GM18909 (cell line): ENCODE data around the gene NRIP3.
"Not testable (repeated sequence)": the region's sequence is repeated elsewhere in the genome, so short reads cannot be mapped to it uniquely, and the experiment has no call there.

Experiments used
- ATAC-seq: cut with Tn5 transposase; IDR thresholded peaks from one replicate; pipeline ENCODE4 v1.9.1; 2021; ENCODE audit warnings: mild to moderate bottlenecking; ENCODE audit not compliant: unreplicated experiment, poor library complexity

Gene NRIP3

GRCh38 chr11:9016916-9017642, 13.3 kb upstream of the NRIP3 start:
- no peak for ATAC-seq

- peak; percentile 71 for ATAC-seq
These were observed 11.9 kb upstream of the NRIP3 start for GRCh38 chr11:9015677-9016076.

GRCh38 chr11:9014826-9015225, 11.0 kb upstream of the NRIP3 start:
- no peak for ATAC-seq

- no peak for ATAC-seq
These were observed 9.6 kb upstream of the NRIP3 start for GRCh38 chr11:9013373-9013772.

DNA sequence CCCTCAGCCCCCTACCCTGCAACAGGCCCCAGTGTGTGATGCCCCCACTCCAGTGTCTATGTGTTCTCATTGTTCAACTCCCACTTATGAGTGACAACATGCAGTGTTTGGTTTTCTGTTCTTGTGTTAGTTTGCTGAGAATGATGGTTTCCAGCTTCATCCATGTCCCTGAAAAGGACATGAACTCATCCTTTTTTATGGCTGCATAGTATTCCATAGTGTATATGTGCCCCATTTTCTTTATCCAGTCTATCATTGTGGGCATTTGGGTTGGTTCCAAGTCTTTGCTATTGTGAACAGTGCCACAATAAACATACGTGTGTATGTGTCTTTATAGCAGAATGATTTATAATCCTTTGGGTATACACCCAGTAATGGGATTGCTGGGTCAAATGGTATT, 5.7 kb upstream of the NRIP3 start:
- not testable (repeated sequence) for ATAC-seq

DNA sequence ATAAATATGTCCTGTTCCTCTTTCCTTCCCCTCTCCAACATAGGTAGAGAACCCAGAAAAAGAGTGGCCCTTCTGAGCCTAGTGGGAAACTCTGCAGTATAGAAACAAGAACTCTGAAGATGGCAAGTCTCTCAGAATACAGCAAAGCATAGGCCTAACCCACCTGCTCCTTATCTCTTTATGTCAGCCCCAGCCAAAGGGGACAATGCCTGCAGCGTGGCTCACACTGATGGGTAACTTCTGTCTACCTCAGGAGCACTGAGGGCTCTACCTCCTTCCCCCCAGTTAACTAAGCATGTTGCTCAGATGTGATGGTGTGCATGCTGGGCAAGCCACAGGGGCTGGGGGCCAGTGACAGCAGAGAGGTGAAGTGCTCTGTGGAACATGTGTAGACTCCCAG, 4.9 kb upstream of the NRIP3 start:
- no peak for ATAC-seq

GRCh38 chr11:9008011-9008550, 4.3 kb upstream of the NRIP3 start:
- no peak for ATAC-seq

DNA sequence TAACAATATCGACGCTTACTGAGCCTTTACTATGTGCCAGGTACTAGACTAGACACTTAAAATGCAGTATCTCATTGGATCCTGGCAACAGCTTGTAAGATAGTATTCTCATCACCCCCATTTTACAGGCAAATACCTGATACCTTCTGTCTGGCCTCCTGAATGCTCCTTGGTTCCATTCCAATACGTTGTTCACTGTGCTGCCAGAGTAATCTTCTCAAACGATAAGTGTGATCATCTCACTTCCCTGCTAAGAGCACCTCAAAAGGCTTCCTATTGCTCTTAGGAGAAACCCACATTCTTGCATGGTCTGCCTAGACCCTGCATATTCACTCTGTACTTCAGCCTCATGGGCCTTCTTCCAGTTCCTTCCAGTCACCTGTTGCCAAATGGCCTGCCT, 1.3 kb upstream of the NRIP3 start:
- ATAC-seq: no peak

DNA sequence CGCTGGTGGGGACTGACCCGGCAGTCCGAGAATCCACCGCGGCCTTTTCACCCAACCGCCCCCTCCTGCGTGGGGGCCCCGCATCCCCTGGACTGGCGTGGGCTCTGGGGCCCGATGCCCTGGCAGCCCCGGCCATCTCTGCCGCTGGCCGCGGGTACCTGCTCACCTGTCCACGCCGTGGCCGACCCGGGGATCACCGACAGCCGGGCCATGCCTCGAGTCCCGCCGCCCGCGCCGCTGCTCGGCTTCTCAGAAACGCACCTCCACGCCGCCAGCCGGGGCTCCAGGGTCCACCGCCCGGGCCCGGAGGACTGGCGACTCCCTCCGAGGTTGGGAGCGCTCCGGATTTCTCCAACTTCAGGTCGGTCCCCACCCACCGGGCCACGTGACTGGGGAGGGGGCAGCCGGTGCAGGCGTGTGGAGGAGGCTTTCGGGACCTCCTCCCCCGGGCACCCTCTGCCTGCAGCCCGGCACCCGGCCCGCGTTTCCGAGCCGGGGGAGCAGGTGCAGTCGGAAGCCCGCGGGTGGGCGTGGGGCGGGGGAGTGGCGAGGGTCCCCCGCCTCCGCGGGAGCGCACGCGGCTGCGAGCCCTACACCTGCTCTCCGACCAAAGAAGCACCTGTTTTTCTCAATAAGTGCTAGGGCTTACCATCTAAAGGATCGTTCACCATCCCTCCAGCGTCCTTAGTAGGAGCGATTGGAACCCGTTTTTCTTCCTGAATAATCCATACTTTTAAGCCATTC, 554 bp upstream of the NRIP3 start:
- no peak for ATAC-seq

DNA sequence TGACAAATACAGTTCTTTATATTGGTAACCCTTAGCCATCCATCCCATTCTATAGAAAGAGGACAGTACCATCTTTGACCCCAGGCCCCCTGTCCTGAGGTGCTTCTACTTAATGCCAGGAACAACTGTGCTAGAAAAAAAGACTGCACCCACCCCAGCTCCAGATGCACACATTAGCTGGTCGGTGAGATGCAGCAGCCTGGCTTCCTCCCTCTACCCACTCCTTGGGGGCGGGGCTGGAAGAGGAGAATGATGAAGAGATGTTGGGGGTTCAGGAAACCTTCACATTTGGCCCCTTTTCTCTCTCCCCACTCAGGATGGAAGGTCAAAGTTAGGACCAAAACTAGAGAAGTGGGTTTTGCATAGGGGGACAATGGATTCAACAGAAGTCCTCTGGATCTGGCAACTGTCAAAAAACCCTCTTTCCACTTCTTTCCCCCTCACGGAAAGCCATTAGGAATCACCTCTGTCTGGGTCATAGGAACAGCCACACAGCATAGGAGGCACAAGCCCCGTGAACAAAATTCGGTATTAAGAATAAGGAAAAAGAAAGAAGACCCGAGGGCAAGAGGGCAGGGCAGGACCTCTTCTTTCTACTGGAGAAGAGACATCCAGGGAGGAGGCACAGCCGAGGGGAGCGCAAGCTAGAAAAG, 755 bp downstream of the NRIP3 start:
- ATAC-seq: no peak

DNA sequence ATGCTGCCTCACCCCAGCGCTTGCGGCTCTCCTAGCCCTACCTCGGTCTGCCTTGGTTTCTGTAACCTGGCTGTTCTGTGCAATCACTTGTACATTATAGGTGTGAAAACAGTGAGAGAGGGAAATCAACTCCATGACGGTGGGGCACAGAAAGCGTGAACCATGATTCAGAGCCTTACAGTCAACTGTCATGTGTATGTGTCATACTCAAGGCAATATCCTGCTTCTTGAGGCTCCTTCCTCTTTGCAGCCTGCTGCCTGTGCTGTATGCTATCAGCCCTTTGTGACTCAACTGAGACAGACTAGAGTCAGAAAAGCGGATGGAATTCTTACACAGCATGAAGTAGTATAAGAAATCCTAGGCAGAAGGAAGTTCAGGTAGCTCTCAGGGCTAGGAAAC, 2.1 kb downstream of the NRIP3 start:
- no peak for ATAC-seq

GRCh38 chr11:8998017-8998416, 5.8 kb downstream of the NRIP3 start:
- no peak for ATAC-seq

GRCh38 chr11:8997451-8997850, 6.3 kb downstream of the NRIP3 start:
- ATAC-seq: no peak

DNA sequence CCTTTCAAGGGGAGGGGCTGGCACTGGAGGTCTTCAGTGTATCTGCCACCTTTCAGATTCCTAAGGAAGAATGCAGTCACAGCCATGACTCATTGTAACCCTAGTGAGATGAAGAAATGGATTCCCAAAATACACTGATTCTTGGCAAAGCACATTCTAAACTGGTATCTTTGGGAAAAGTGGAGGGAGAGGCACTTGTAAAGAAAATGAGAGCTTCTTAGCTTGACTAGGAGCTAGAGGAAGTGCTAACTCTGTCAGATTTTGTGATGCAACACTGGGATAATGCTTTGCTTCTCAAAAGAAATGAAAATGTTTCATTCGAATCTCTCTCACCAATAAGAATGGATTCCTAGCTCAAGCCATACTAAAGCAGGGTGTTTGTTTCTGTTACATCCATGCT, 14.3 kb downstream of the NRIP3 start:
- no peak for ATAC-seq

DNA sequence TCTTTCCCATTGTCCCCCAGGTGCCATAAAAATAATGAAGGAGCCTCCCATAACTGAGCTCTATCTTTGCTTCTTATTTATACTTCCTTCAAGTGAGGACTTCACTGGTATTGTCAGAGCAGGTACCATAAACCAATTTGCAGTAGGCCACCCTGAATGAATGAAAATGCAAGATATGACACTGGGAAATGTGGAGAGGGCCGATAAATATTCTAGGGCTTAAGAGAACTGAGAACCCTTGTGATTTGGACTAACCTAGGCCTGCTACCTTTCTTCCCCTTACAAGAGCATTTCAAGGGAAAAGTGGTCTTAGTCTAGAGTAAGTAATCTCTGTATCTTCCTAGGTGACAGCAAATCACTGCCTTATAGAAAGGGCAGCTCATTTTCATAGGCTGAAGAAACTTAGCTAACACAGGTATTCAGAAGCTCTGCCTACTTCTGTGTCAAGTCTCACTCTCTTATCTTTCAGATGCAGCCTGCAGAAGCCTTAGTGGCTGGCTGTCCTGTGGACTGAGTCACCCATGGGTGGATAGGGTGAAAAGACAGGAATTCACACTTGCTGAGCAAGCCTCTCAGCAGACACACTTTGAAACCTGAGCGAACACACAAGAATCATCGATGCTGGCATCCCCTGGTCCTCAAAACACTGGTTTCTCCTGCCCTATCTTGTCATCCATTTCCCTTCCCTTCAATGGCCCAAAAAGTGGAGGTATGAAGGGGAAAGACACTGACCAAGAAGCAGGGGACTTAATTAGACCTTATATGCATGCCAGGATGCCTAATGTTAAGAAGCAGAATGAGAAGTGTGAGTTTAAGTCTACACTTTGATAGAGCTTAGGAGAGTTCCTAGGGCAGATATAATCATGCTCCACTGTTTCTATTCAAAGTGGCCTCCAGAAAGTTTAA, 15.2 kb downstream of the NRIP3 start:
- ATAC-seq: no peak

- no peak for ATAC-seq
These were observed 16.4 kb downstream of the NRIP3 start for GRCh38 chr11:8987446-8987845.

- not testable (repeated sequence) for ATAC-seq
These were observed 17.0 kb downstream of the NRIP3 start for GRCh38 chr11:8986772-8987171.

DNA sequence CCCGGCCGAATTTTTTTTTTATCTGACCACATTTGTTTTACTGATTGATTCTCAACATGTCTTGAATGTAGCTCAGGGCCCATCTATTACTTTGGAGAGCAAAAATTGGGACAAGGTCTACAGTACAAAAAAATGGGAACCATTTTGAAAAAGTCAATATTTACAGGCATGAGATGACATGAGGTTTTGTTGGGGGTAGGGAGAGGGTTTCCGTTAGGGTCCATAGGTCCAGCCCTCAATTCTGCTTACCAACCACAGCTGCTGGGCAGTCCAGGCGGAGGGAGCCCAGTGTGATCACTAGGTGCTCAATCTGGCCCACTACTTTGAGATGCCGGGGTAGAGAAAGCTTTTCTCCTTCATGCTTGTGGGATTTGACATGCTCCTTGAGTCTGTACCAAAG, 18.3 kb downstream of the NRIP3 start:
- ATAC-seq: no peak

DNA sequence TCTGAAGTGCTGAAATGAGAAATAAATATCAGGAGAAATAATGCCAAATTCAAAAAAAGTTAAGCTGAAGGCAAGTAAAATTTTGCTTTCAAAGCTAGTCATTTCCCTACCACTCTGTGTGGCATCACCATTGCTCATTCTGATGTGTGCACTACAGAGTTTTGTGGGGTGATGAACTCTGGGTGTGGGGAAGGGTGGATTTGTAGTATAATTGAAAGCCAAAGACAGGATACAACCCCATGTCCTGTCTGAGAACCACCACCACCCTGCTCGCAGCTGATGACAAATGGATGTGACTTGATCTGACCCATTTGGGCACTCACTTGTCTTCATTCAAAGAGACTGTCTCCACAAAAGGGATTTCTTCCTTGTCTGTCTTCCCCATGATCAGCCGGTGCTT, 20.2 kb downstream of the NRIP3 start:
- no peak for ATAC-seq

DNA sequence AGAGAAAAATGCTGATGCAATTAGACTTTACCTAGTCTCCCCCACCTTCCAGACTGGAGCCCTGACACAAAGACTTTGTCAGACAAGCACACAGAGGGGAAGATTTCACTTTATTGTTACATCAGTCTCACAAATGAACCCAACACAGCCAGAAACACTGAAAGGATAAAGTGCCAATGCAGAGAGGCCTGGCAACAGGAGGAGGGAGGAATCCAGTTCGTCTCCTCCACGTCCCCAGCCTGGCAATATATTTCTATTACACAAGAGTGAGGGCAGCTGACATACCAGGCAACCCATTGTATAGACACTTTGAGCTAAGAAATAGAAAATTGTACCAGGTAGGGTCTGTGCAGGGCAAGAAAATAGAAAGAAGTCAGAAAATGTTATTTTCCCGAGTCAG, 23.3 kb downstream of the NRIP3 start:
- ATAC-seq: no peak
